SK-N-SH treated with all-trans-retinoic acid at 6 μM for 48 hours (cell line): ENCODE results near the gene LRRC75A.

ENCODE experiments used
- ARNTL ChIP-seq: fragments of 450-650 bp; formaldehyde crosslinking; IDR thresholded peaks from 2 replicates; pipeline ENCODE4 v1.5.0; 2020; ENCODE audit warnings: low read depth, mild to moderate bottlenecking, moderate library complexity, borderline replicate concordance
- CREB5 ChIP-seq: fragments of 250-450 bp; sonication (Bioruptor Pico); IDR thresholded peaks from 2 replicates; pipeline ENCODE4 v1.5.1; 2020; ENCODE audit warnings: low read depth, mild to moderate bottlenecking, moderate library complexity
- CSDC2 ChIP-seq: fragments of 250-450 bp; sonication (Bioruptor Pico); IDR thresholded peaks from 2 replicates; pipeline ENCODE4 v1.5.0; 2020; ENCODE audit warnings: mild to moderate bottlenecking, moderate library complexity
- GLIS3 ChIP-seq: fragments of 250-450 bp; sonication (Bioruptor Pico); IDR thresholded peaks from 2 replicates; pipeline ENCODE4 v1.5.0; 2020; ENCODE audit warnings: mild to moderate bottlenecking, moderate library complexity
- ISL1 ChIP-seq: fragments of 250-450 bp; sonication (Bioruptor Pico); IDR thresholded peaks from 2 replicates; pipeline ENCODE4 v2.1.2; 2022; ENCODE audit warnings: mild to moderate bottlenecking, moderate library complexity
- PATZ1 ChIP-seq: fragments of 250-450 bp; sonication (Bioruptor Pico); IDR thresholded peaks from 2 replicates; pipeline ENCODE4 v1.8.0; 2020; ENCODE audit warnings: mild to moderate bottlenecking, moderate library complexity, borderline replicate concordance
- PPARA ChIP-seq: fragments of 250-450 bp; sonication (Bioruptor Pico); IDR thresholded peaks from 2 replicates; pipeline ENCODE4 v1.5.0; 2020; ENCODE audit warnings: mild to moderate bottlenecking, borderline replicate concordance
- RARB ChIP-seq: fragments of 250-450 bp; sonication (Bioruptor Pico); IDR thresholded peaks from 2 replicates; pipeline ENCODE4 v1.8.0; 2021; ENCODE audit warnings: mild to moderate bottlenecking, moderate library complexity
- SNAI2 ChIP-seq: fragments of 250-450 bp; sonication (Bioruptor Pico); IDR thresholded peaks from 2 replicates; pipeline ENCODE4 v1.5.0; 2020; ENCODE audit warnings: mild to moderate bottlenecking, moderate library complexity
- TCF4 ChIP-seq: fragments of 250-450 bp; sonication (Bioruptor Pico); IDR thresholded peaks from 2 replicates; pipeline ENCODE4 v1.8.0; 2021; ENCODE audit warnings: mild to moderate bottlenecking, moderate library complexity, borderline replicate concordance
- ZNF8 ChIP-seq: fragments of 450-650 bp; formaldehyde crosslinking; IDR thresholded peaks from 2 replicates; pipeline ENCODE4 v1.5.0; 2020; ENCODE audit warnings: mild to moderate bottlenecking, moderate library complexity

- TF ChIP-seq RARB: no peak
- no peak for TF ChIP-seq PATZ1 (CRISPR knock-in tag)
- TF ChIP-seq PPARA: no peak
- no peak for TF ChIP-seq TCF4
- no peak for TF ChIP-seq CREB5
- TF ChIP-seq CSDC2 (CRISPR knock-in tag): no peak
- TF ChIP-seq ARNTL (CRISPR knock-in tag): no peak
- no peak for TF ChIP-seq SNAI2
- TF ChIP-seq GLIS3 (CRISPR knock-in tag): no peak
- TF ChIP-seq ISL1 (CRISPR knock-in tag): no peak
- TF ChIP-seq ZNF8 (CRISPR knock-in tag): no peak
Observed at GRCh38 chr17:16423226-16423872, 68.6 kb downstream of the LRRC75A start.
